ENCODE results near the gene HHATL.

Gene HHATL

GRCh38 chr3:42694366-42694765, 8.2 kb downstream of the HHATL start:
- Histone ChIP-seq H4K91ac (ENCODE audit: low read length) (no peak overlapping the region), H2AFZ (ENCODE audit: low read depth, low read length) (no peak overlapping the region), H3K18ac (ENCODE audit: low read depth in 1 of 2, low read length in 2 of 2) (no peak overlapping the region), H3K23ac (ENCODE audit: low read length in 2 of 2) (no peak overlapping the region), H3K27me3 (ENCODE audit: control insufficient read depth in 1 of 2, insufficient read depth in 1 of 2, low read length in 2 of 2) (peaks cover 52 to 68% of the 10 kb centered on the region in 2 experiments), H2BK12ac (ENCODE audit: low read length in 2 of 2) (no peak overlapping the region), H2AK5ac (ENCODE audit: low read length, severe bottlenecking) (no peak overlapping the region), H3K9ac (ENCODE audit: low read length) (no peak overlapping the region), H3K79me1 (replicated peaks; ENCODE audit: low read length, poor library complexity, severe bottlenecking) (no peaks in the 10 kb centered on the region), H3K9me3 (ENCODE audit: control insufficient read depth, low read length) (no peaks in the 10 kb centered on the region), H4K8ac (ENCODE audit: low read length) (no peak overlapping the region), H2BK120ac (ENCODE audit: low read depth, low read length) (no peak overlapping the region), H2BK15ac (ENCODE audit: low read depth, poor library complexity, severe bottlenecking) (no peak overlapping the region), H3K4me2 (ENCODE audit: low read length, poor library complexity, severe bottlenecking) (no peak overlapping the region), H3K36me3 (ENCODE audit: control insufficient read depth in 1 of 2, insufficient read depth in 2 of 2, low read depth in 1 of 2, low read length in 2 of 2) (no peaks in the 10 kb centered on the region), H3K27ac (ENCODE audit: low read length, poor library complexity, severe bottlenecking) (no peak overlapping the region), H2BK5ac (ENCODE audit: low read depth, low read length, poor library complexity, severe bottlenecking) (no peak overlapping the region), H3K14ac (ENCODE audit: low read length in 2 of 2) (no peak overlapping the region), H3K4me1 (ENCODE audit: control insufficient read depth, insufficient read depth, low read depth, low read length) (no peaks in the 10 kb centered on the region), H3K4ac (ENCODE audit: low read depth in 1 of 2, low read length in 2 of 2) (no peak overlapping the region), H3K4me3 (ENCODE audit: insufficient read depth in 1 of 2, low read depth in 1 of 2, low read length in 2 of 2) (no peak overlapping the region)
- DNase-seq: no peak

DNA sequence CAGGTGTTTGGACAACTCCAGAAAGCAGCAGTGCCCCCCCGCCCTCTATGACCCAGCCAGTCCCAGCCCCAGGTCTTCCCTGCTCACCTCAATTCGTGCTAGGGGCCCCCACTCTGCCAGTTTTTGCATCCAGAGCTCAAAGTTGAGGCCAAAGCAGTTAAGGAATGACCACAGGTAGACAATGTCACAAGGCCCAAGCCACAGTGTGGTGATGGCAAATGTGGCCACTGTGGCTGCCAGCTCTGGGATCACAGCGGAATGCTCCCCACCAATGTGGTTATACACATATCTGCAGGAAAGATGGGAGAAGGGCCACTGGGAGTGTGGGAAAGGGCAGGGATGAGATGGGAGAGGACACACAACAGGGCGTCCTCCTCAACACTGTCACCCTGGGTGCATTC, 9.1 kb downstream of the HHATL start:
- H3K36me3 ChIP-seq (ENCODE audit: control insufficient read depth in 1 of 2, insufficient read depth in 2 of 2, low read depth in 1 of 2, low read length in 2 of 2): no peaks in the 10 kb centered on the region
- peaks cover 52 to 70% of the 10 kb centered on the region in 2 experiments for H3K27me3 ChIP-seq (ENCODE audit: control insufficient read depth in 1 of 2, insufficient read depth in 1 of 2, low read length in 2 of 2)
- no peak overlapping the region for H3K4me2 ChIP-seq (ENCODE audit: low read length, poor library complexity, severe bottlenecking)
- no peak overlapping the region for H2AFZ ChIP-seq (ENCODE audit: low read depth, low read length)
- H4K91ac ChIP-seq (ENCODE audit: low read length): no peak overlapping the region
- no peak overlapping the region for H3K4ac ChIP-seq (ENCODE audit: low read depth in 1 of 2, low read length in 2 of 2)
- no peak overlapping the region for H4K8ac ChIP-seq (ENCODE audit: low read length)
- H3K14ac ChIP-seq (ENCODE audit: low read length in 2 of 2): peak overlapping the region in 1 of 2 experiments; percentile 21
- H3K23ac ChIP-seq (ENCODE audit: low read length in 2 of 2): no peak overlapping the region
- no peak overlapping the region for H2AK5ac ChIP-seq (ENCODE audit: low read length, severe bottlenecking)
- H3K9ac ChIP-seq (ENCODE audit: low read length): no peak overlapping the region
- no peak for DNase-seq
- no peak overlapping the region for H2BK5ac ChIP-seq (ENCODE audit: low read depth, low read length, poor library complexity, severe bottlenecking)
- no peak overlapping the region for H2BK120ac ChIP-seq (ENCODE audit: low read depth, low read length)
- H3K27ac ChIP-seq (ENCODE audit: low read length, poor library complexity, severe bottlenecking): no peak overlapping the region
- no peak overlapping the region for H2BK15ac ChIP-seq (ENCODE audit: low read depth, poor library complexity, severe bottlenecking)
- H3K79me1 ChIP-seq (replicated peaks; ENCODE audit: low read length, poor library complexity, severe bottlenecking): no peaks in the 10 kb centered on the region
- no peak overlapping the region for H3K4me3 ChIP-seq (ENCODE audit: insufficient read depth in 1 of 2, low read depth in 1 of 2, low read length in 2 of 2)
- H3K9me3 ChIP-seq (ENCODE audit: control insufficient read depth, low read length): no peaks in the 10 kb centered on the region
- H2BK12ac ChIP-seq (ENCODE audit: low read length in 2 of 2): no peak overlapping the region
- H3K4me1 ChIP-seq (ENCODE audit: control insufficient read depth, insufficient read depth, low read depth, low read length): no peaks in the 10 kb centered on the region
- WGBS: 76% methylated on average over 4 of the region's 4 CpGs
- H3K18ac ChIP-seq (ENCODE audit: low read depth in 1 of 2, low read length in 2 of 2): no peak overlapping the region

- Histone ChIP-seq H3K4me3 (ENCODE audit: insufficient read depth in 1 of 2, low read depth in 1 of 2, low read length in 2 of 2) (no peak overlapping the region), H3K18ac (ENCODE audit: low read depth in 1 of 2, low read length in 2 of 2) (no peak overlapping the region), H3K9me3 (ENCODE audit: control insufficient read depth, low read length) (no peaks in the 10 kb centered on the region), H2AFZ (ENCODE audit: low read depth, low read length) (no peak overlapping the region), H3K4ac (ENCODE audit: low read depth in 1 of 2, low read length in 2 of 2) (no peak overlapping the region), H2BK120ac (ENCODE audit: low read depth, low read length) (no peak overlapping the region), H3K4me2 (ENCODE audit: low read length, poor library complexity, severe bottlenecking) (no peak overlapping the region), H2BK5ac (ENCODE audit: low read depth, low read length, poor library complexity, severe bottlenecking) (no peak overlapping the region), H3K27ac (ENCODE audit: low read length, poor library complexity, severe bottlenecking) (no peak overlapping the region), H3K4me1 (ENCODE audit: control insufficient read depth, insufficient read depth, low read depth, low read length) (no peaks in the 10 kb centered on the region), H2AK5ac (ENCODE audit: low read length, severe bottlenecking) (no peak overlapping the region), H3K23ac (ENCODE audit: low read length in 2 of 2) (no peak overlapping the region), H2BK15ac (ENCODE audit: low read depth, poor library complexity, severe bottlenecking) (no peak overlapping the region), H3K27me3 (ENCODE audit: control insufficient read depth in 1 of 2, insufficient read depth in 1 of 2, low read length in 2 of 2) (peaks cover 52 to 65% of the 10 kb centered on the region in 2 experiments), H4K8ac (ENCODE audit: low read length) (no peak overlapping the region), H3K14ac (ENCODE audit: low read length in 2 of 2) (no peak overlapping the region), H3K36me3 (ENCODE audit: control insufficient read depth in 1 of 2, insufficient read depth in 2 of 2, low read depth in 1 of 2, low read length in 2 of 2) (no peaks in the 10 kb centered on the region), H2BK12ac (ENCODE audit: low read length in 2 of 2) (no peak overlapping the region), H3K79me1 (replicated peaks; ENCODE audit: low read length, poor library complexity, severe bottlenecking) (no peaks in the 10 kb centered on the region), H4K91ac (ENCODE audit: low read length) (no peak overlapping the region), H3K9ac (ENCODE audit: low read length) (no peak overlapping the region)
- no peak for DNase-seq
- 89% methylated on average over 16 of the region's 17 CpGs for WGBS
Observed at GRCh38 chr3:42692667-42693529, 9.7 kb downstream of the HHATL start.

DNA sequence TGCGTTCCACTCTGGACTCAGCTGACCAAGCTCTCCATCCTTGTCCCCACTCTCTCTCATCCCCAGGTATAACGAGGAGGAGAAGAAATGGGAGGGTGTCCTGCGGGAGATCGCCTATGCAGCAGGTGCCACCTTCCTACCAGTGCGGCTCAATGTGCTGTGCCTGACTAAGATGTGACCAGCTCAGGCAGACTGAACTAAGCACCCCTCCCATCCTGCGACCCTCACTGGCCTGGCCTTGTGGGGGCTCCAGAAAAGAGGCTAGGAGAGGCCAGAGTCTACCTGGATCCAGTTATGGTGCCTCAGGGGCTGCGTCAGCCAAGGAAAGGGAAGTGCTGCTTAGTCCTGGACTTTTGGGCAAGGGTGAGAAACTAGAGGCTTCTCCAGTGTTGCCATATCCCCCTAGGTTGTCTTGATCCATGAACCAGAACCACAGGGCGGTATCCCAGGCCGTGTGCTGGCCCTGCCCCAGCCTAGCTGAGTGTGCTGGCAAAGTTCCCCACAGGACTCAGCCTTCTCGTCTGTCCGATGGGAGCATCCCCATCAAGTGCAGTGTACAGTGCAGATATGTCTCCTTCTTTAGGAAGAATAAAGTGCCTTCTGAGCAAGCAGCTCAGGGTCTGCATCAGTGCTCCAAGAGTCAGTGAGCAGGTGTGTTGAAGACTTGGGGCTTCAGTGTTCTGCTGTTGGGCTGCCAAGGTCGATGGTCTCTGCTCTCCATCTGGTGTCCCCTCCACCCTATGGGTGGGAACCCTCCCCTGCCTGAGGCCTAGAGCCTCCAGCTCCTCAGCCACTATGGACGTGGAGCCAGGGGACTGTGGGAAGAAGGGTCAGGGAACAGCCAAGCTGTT, 10.6 kb downstream of the HHATL start:
- Histone ChIP-seq H3K36me3 (ENCODE audit: control insufficient read depth in 1 of 2, insufficient read depth in 2 of 2, low read depth in 1 of 2, low read length in 2 of 2) (no peaks in the 10 kb centered on the region), H2BK120ac (ENCODE audit: low read depth, low read length) (no peak overlapping the region), H4K91ac (ENCODE audit: low read length) (no peak overlapping the region), H3K4ac (ENCODE audit: low read depth in 1 of 2, low read length in 2 of 2) (no peak overlapping the region), H2AK5ac (ENCODE audit: low read length, severe bottlenecking) (no peak overlapping the region), H4K8ac (ENCODE audit: low read length) (no peak overlapping the region), H2AFZ (ENCODE audit: low read depth, low read length) (no peak overlapping the region), H3K14ac (ENCODE audit: low read length in 2 of 2) (no peak overlapping the region), H3K4me3 (ENCODE audit: insufficient read depth in 1 of 2, low read depth in 1 of 2, low read length in 2 of 2) (no peak overlapping the region), H3K23ac (ENCODE audit: low read length in 2 of 2) (no peak overlapping the region), H3K18ac (ENCODE audit: low read depth in 1 of 2, low read length in 2 of 2) (no peak overlapping the region), H3K4me2 (ENCODE audit: low read length, poor library complexity, severe bottlenecking) (no peak overlapping the region), H3K27ac (ENCODE audit: low read length, poor library complexity, severe bottlenecking) (no peak overlapping the region), H2BK12ac (ENCODE audit: low read length in 2 of 2) (no peak overlapping the region), H2BK5ac (ENCODE audit: low read depth, low read length, poor library complexity, severe bottlenecking) (no peak overlapping the region), H2BK15ac (ENCODE audit: low read depth, poor library complexity, severe bottlenecking) (no peak overlapping the region), H3K4me1 (ENCODE audit: control insufficient read depth, insufficient read depth, low read depth, low read length) (no peaks in the 10 kb centered on the region), H3K27me3 (ENCODE audit: control insufficient read depth in 1 of 2, insufficient read depth in 1 of 2, low read length in 2 of 2) (peaks cover 52 to 62% of the 10 kb centered on the region in 2 experiments), H3K9me3 (ENCODE audit: control insufficient read depth, low read length) (no peaks in the 10 kb centered on the region), H3K9ac (ENCODE audit: low read length) (no peak overlapping the region), H3K79me1 (replicated peaks; ENCODE audit: low read length, poor library complexity, severe bottlenecking) (no peaks in the 10 kb centered on the region)
- 73% methylated on average over 13 of the region's 13 CpGs for WGBS
- no peak for DNase-seq
